Effector memory CD4-positive, alpha-beta T cell (primary cell): Measurements from ENCODE around the gene GMPS.

Experiments
- DNase-seq, 3 donors: peaks; one replicate each; pipeline ENCODE4 v3.0.0-alpha.2; 2020
- H3K27ac ChIP-seq: 2 replicates; pipeline ENCODE4 v1.7.0; 2013; ENCODE audit warnings: mild to moderate bottlenecking, low read length, moderate library complexity; ENCODE audit not compliant: insufficient read depth, poor library complexity, severe bottlenecking
- H3K27me3 ChIP-seq: replicated peaks from 2 replicates; pipeline ENCODE4 v1.7.0; 2013; ENCODE audit warnings: mild to moderate bottlenecking, low read length; ENCODE audit not compliant: insufficient read depth, control insufficient read depth, poor library complexity, severe bottlenecking
- H3K36me3 ChIP-seq: 2 replicates; pipeline ENCODE4 v1.7.0; 2013; ENCODE audit warnings: mild to moderate bottlenecking, low read length, moderate library complexity; ENCODE audit not compliant: control insufficient read depth, insufficient read depth
- H3K4me1 ChIP-seq: 2 replicates; pipeline ENCODE4 v1.7.0; 2013; ENCODE audit warnings: low read length, mild to moderate bottlenecking; ENCODE audit not compliant: control insufficient read depth, insufficient read depth, poor library complexity, severe bottlenecking
- H3K4me3 ChIP-seq: 2 replicates; pipeline ENCODE4 v1.7.0; 2013; ENCODE audit warnings: low read length, low read depth, mild to moderate bottlenecking; ENCODE audit not compliant: insufficient read depth, poor library complexity, severe bottlenecking
- H3K9me3 ChIP-seq: 2 replicates; pipeline ENCODE4 v1.7.0; 2013; ENCODE audit warnings: mild to moderate bottlenecking, low read length, moderate library complexity; ENCODE audit not compliant: control insufficient read depth

The GMPS gene

DNA sequence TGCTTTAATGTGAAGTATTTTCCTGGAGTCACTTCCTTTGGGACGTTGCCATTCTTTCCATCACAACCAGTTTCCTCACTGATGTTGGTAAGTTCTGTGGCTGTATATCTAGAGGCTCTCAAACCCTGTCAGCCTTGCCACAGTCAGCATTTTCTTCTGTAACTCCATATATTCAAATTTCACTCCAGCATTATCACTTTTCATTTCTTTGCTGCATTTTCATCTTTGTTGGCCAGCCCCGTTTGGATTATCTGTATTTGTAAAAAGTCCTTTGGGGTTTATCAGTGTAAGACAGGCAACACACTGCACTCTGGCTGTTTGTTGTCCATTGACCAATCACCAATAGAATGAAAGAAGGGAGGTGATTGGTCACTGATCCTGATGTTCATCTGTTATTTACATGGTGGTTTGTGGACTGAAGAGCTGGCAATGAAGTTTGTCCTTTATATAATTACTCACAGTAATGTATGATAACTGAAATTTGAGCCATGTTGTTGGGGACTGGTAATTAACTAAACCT, 20.3 kb downstream of the GMPS start:
- DNase-seq, result no peak
- Histone ChIP-seq H3K27ac (no peak overlapping the region), H3K4me3 (no peak overlapping the region), H3K36me3 (peaks cover 12% of the 10 kb centered on the region), H3K4me1 (no peaks in the 10 kb centered on the region), H3K9me3 (no peaks in the 10 kb centered on the region), H3K27me3 (no peaks in the 10 kb centered on the region)

DNA sequence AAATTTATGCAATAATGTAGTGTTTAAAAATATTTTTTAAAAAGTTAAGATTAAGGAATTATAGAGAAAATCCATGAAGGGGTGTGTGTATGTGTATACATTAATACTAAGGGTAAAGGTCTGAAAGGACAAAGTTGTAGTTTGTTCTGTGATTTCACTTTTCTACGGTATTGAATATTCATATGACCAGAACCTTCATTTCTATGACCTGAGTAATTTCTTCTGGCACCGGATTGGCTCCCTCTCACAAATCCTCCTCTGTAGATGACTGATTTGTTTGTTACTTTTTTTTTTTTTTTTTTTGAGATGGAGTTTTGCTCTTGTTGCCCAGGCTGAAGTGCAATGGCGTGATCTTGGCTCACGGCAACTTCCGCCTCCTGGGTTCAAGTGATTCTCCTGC, 20.9 kb downstream of the GMPS start:
- no peak overlapping the region for H3K4me3 ChIP-seq
- H3K4me1 ChIP-seq, result no peaks in the 10 kb centered on the region
- no peak overlapping the region for H3K27ac ChIP-seq
- H3K9me3 ChIP-seq, result no peaks in the 10 kb centered on the region
- no peaks in the 10 kb centered on the region for H3K27me3 ChIP-seq
- H3K36me3 ChIP-seq, result peaks cover 12% of the 10 kb centered on the region
- DNase-seq, result no peak

DNA sequence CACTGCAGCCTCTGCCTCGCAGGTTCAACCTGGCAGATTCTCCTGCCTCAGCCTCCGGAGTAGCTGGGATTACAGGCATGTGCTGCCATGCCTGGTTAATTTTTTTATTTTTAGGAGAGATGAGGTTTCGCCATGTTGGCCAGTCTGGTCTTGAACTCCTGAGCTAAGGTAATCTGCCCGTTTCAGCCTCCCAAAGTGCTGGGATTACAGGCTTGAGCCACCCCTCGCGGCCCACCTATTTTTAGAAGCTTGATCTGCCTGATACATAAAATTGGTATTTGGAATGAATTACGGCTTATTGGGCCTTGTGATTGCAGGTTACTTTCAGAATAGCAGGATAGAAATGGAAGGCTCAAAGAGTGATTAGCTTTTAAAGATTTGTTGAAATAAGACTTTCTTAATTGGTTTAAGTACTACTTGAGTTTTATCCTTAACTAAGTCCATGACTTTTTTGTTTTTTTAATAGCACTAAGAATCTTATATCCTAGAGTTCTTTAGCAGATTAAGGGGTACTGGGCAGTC, 25.0 kb downstream of the GMPS start:
- H3K9me3 ChIP-seq, result no peaks in the 10 kb centered on the region
- H3K4me3 ChIP-seq, result no peak overlapping the region
- H3K36me3 ChIP-seq, result peaks cover 31% of the 10 kb centered on the region
- no peaks in the 10 kb centered on the region for H3K4me1 ChIP-seq
- no peak overlapping the region for H3K27ac ChIP-seq
- DNase-seq, result no peak
- H3K27me3 ChIP-seq, result no peaks in the 10 kb centered on the region

DNA sequence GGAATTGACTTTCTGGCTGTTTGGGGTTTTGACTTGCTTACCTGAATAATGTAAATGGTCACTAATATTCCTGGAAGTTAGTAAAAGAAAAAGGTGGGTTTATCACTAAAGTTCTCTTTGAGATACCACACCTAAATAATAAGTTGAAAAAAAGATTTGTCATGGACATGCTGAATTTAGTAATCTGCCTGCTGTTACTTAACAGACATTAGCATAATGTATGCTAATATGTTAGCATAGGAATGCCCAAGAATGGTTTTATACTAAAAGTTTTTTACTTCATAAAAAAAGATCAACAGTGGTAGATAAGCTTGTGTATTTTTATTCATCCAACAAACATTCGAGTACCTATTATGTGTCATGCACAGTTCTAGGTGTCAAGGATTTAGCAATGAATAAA, 36.5 kb downstream of the GMPS start:
- Histone ChIP-seq H3K27ac (no peak overlapping the region), H3K9me3 (no peaks in the 10 kb centered on the region), H3K4me3 (no peak overlapping the region), H3K36me3 (peaks cover 17% of the 10 kb centered on the region), H3K27me3 (no peaks in the 10 kb centered on the region), H3K4me1 (peaks cover 4% of the 10 kb centered on the region)
- DNase-seq, result no peak

DNA sequence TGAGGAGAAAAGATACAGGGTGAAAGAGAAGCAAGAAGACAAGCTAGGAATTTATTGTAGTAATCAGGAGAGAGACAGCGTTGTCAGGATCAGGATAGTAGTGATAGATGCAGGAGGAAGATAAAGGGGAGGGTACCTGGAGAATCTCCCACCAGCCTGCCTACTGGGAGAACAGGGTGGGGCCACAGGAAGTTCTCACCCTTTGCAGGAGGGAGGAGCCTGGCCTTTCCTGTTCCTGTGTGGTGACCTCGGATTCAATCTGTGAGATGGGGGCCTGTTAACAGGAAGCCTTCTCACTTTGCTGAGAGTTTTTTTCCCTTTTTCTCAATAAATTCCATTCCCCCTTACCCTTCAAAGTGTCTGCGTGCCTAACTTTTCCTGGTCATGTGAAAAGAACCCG, 37.6 kb downstream of the GMPS start:
- Histone ChIP-seq H3K27me3 (no peaks in the 10 kb centered on the region), H3K36me3 (peaks cover 20% of the 10 kb centered on the region), H3K4me3 (no peak overlapping the region), H3K4me1 (peaks cover 4% of the 10 kb centered on the region), H3K27ac (no peak overlapping the region), H3K9me3 (no peaks in the 10 kb centered on the region)
- no peak for DNase-seq

DNA sequence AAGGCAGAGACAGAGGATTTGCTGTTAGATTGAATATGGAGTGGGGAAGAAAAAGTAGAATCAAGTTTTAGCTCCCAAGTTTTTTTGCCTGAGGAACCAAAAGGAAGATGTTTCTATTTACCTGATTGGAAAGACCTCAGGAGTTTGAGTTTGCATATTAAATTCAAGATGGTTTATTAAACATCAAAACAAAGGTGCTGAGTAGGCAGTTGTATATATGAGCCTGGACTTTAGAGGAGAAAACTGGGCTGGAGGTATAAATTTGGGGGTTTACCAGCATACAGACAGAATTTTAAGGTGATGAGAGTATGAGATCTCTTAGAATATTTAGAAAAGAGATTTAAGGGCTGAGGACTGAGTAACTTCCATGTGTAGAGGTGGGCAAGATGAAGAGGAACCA, 38.2 kb downstream of the GMPS start:
- H3K4me3 ChIP-seq, result no peak overlapping the region
- no peak for DNase-seq
- H3K36me3 ChIP-seq, result peaks cover 20% of the 10 kb centered on the region
- no peak overlapping the region for H3K27ac ChIP-seq
- H3K9me3 ChIP-seq, result no peaks in the 10 kb centered on the region
- no peaks in the 10 kb centered on the region for H3K27me3 ChIP-seq
- H3K4me1 ChIP-seq, result peaks cover 4% of the 10 kb centered on the region

DNA sequence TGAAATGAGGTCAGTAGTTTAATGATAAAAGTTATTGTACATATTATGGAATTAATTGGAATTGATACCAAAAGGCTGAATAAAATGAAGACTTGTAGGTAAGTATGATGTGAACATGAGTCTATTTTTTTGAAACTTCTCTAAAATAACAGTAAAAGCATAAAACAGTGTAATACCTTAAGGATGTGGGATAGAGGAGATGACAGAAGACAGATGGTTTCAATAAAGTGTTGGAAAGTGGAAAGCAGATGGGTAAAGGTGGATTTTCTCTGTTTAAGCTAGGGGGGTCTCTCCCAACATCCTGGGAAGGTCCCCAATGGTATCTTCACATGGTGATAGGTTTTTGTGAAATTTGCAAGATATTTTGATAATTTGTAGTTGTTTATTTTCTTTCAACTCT, 41.6 kb downstream of the GMPS start:
- no peak overlapping the region for H3K27ac ChIP-seq
- peaks cover 29% of the 10 kb centered on the region for H3K36me3 ChIP-seq
- H3K27me3 ChIP-seq, result no peaks in the 10 kb centered on the region
- no peak for DNase-seq
- no peak overlapping the region for H3K4me3 ChIP-seq
- H3K4me1 ChIP-seq, result peaks cover 4% of the 10 kb centered on the region
- H3K9me3 ChIP-seq, result no peaks in the 10 kb centered on the region

DNA sequence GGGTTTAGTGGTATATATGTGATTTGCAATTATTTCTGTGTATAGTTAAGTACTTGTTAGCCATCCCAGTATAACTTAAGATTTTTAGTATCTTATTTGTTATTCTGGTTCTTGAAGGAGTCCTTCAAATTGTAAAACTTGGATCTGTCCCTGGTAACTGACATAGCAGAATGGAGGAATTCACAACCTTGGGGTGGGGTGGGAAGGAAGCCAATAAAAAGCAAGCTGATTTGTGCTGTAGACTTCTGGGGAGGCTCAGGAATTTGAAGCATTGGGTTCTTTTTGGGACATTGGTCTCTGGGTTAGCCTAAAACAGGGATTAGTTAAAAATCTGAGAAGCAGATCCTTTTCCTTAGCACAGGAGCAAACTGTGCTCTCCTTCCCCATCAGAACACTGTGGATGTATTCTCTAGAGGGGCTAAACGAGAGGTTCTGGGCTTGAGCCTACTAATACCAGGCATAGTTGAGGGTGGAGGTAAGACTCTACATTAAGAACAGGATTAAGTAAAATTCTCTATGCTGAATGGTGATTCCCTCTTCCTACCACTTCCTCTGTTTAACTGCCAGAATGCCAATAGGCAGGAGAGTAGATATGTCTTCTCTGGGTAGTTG, 42.2 kb downstream of the GMPS start:
- H3K4me3 ChIP-seq, result no peak overlapping the region
- H3K36me3 ChIP-seq, result peaks cover 34% of the 10 kb centered on the region
- no peaks in the 10 kb centered on the region for H3K27me3 ChIP-seq
- H3K4me1 ChIP-seq, result peaks cover 3% of the 10 kb centered on the region
- no peak for DNase-seq
- no peak overlapping the region for H3K27ac ChIP-seq
- no peaks in the 10 kb centered on the region for H3K9me3 ChIP-seq

DNA sequence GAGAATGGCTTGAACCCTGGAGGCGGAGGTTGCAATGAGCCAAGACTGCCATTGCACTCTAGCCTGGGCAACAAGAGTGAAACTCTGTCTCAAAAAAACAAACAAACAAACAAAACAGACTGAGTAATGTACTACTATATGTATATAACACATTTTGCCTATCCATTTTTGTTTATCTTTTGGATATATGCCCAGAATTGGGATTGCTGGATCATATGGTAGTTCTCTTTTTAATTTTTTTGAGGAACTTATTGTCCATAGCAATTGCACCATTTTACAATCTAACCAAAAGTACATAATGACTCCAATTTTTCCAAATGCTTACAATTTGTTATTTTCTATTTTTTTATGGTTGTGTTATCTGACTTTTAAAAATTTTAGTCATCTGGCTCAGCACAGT, 47.3 kb downstream of the GMPS start:
- Histone ChIP-seq H3K27me3 (no peaks in the 10 kb centered on the region), H3K4me1 (no peaks in the 10 kb centered on the region), H3K27ac (no peak overlapping the region), H3K4me3 (no peak overlapping the region), H3K9me3 (no peaks in the 10 kb centered on the region), H3K36me3 (peaks cover 27% of the 10 kb centered on the region)
- no peak for DNase-seq

DNA sequence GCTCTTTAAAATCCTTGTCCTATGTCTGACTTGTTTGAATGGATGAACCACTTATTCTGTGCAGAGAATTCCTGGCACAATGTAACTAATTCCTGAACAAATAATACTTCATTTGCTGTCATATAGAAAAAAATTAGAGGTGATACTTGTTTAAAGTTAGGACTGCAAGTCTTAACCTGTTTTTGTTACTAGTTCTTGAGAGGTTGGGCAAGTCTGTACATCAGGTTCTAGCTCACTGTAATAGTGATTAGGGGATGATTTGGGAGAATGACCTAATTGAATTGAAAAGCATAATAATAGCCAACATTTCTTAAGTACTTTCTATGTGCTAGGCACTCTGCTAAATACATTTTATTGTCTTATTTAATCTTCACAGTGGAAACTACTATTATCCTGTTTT, 49.3 kb downstream of the GMPS start:
- Histone ChIP-seq H3K27ac (no peak overlapping the region), H3K36me3 (peaks cover 35% of the 10 kb centered on the region), H3K27me3 (no peaks in the 10 kb centered on the region), H3K9me3 (no peaks in the 10 kb centered on the region), H3K4me1 (no peaks in the 10 kb centered on the region), H3K4me3 (no peak overlapping the region)
- DNase-seq, result no peak
